ENCODE measurements around the gene CCDC169. TPM values are rescaled to one million over a fixed set of nuclear protein-coding genes. Genes with fewer than 3 reads are reported as not detected.

Gene CCDC169
- total and polyA plus RNA-seq, 2 experiments from 2014 or later: 1.9 to 7.7 TPM

DNA sequence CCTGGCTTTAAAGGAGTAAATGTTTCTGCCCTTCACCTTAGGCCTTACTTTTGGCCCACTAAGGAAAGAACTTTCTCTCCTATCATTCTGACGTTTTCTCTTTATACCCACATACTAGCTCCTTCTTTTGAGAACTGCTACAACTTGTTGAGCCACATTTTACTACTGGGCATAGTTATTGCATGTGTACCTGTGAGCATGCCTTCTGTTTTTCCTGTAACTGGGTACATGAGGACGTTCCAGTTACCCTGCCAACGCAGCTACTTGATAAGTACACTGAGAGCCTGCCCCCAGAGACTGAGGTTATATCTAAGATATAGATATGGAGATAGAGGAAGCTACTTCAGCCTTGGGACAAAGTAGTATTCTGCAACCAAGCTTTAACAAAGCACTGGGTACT is 3.5 kb downstream of the CCDC169 start:
- H3K79me2 ChIP-seq: peaks cover 6% of the 10 kb centered on the region
- TF ChIP-seq, protein P1, sequence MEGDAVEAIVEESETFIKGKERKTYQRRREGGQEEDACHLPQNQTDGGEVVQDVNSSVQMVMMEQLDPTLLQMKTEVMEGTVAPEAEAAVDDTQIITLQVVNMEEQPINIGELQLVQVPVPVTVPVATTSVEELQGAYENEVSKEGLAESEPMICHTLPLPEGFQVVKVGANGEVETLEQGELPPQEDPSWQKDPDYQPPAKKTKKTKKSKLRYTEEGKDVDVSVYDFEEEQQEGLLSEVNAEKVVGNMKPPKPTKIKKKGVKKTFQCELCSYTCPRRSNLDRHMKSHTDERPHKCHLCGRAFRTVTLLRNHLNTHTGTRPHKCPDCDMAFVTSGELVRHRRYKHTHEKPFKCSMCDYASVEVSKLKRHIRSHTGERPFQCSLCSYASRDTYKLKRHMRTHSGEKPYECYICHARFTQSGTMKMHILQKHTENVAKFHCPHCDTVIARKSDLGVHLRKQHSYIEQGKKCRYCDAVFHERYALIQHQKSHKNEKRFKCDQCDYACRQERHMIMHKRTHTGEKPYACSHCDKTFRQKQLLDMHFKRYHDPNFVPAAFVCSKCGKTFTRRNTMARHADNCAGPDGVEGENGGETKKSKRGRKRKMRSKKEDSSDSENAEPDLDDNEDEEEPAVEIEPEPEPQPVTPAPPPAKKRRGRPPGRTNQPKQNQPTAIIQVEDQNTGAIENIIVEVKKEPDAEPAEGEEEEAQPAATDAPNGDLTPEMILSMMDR (IDR thresholded peaks at IDR 0.05; ENCODE audit: poor library complexity): no peak
- TF ChIP-seq EZH2 (IDR thresholded peaks at IDR 0.05; ENCODE audit: borderline replicate concordance) (no peak), EZH2phosphoT487 (IDR thresholded peaks at IDR 0.05; ENCODE audit: low read depth, severe bottlenecking, unreplicated experiment) (no peak)
- no peak overlapping the region for H3K4me3 ChIP-seq
- no peak overlapping the region for H3K4me2 ChIP-seq
- H4K20me1 ChIP-seq (ENCODE audit: insufficient read depth, poor library complexity, severe bottlenecking): no peaks in the 10 kb centered on the region
- no peak overlapping the region for H3K27ac ChIP-seq
- no peaks in the 10 kb centered on the region for H3K9me3 ChIP-seq (ENCODE audit: low read depth)
- no peaks in the 10 kb centered on the region for H3K4me1 ChIP-seq (ENCODE audit: insufficient read depth)
- H3K27me3 ChIP-seq: no peaks in the 10 kb centered on the region
- no peak for DNase-seq (ENCODE audit: low spot score)
- 74% methylated on average over 3 of the region's 3 CpGs for WGBS (ENCODE audit: low lambda C conversion rate, missing lambda C conversion rate)
- no peaks in the 10 kb centered on the region for H3K36me3 ChIP-seq (replicated peaks; ENCODE audit: insufficient read depth, low read depth)
- no peaks in the 10 kb centered on the region for H3K9me2 ChIP-seq (replicated peaks; ENCODE audit: insufficient read depth)
- no peak overlapping the region for H2AFZ ChIP-seq

DNA sequence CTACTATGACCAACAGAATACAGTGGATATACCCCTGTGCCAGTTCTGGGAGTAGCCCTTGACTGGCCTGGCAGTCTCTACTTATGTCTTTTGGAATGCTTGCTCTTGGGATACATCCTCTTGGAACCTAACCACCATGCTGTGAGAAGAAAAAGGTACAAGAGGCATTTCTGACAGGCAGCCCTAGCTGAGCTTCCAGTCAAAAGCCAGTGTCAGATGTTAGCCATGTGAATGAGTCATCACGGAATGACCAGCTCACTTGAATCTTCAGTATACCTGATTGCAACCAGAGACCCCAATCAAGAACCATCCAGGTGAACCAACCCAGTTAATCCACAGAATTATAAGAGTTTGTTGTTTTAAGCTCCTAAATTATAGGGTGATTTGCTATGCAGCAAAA is 4.1 kb downstream of the CCDC169 start:
- Histone ChIP-seq H4K20me1 (ENCODE audit: insufficient read depth, poor library complexity, severe bottlenecking) (no peaks in the 10 kb centered on the region), H3K4me3 (no peak overlapping the region), H3K27ac (no peak overlapping the region), H3K4me1 (ENCODE audit: insufficient read depth) (no peaks in the 10 kb centered on the region), H3K36me3 (replicated peaks; ENCODE audit: insufficient read depth, low read depth) (no peaks in the 10 kb centered on the region), H3K9me3 (ENCODE audit: low read depth) (peaks cover under 1% of the 10 kb centered on the region), H3K27me3 (no peaks in the 10 kb centered on the region), H3K9me2 (replicated peaks; ENCODE audit: insufficient read depth) (no peaks in the 10 kb centered on the region), H2AFZ (no peak overlapping the region), H3K79me2 (peaks cover 6% of the 10 kb centered on the region), H3K4me2 (no peak overlapping the region)
- TF ChIP-seq EZH2phosphoT487 (IDR thresholded peaks at IDR 0.05; ENCODE audit: low read depth, severe bottlenecking, unreplicated experiment): no peak
- TF ChIP-seq EZH2 (IDR thresholded peaks at IDR 0.05; ENCODE audit: borderline replicate concordance): no peak
- TF ChIP-seq, protein P1 (IDR thresholded peaks at IDR 0.05; ENCODE audit: poor library complexity): no peak
- DNase-seq (ENCODE audit: low spot score): no peak
- WGBS (ENCODE audit: low lambda C conversion rate, missing lambda C conversion rate): 92% methylated on average over 1 of the region's 1 CpG

DNA sequence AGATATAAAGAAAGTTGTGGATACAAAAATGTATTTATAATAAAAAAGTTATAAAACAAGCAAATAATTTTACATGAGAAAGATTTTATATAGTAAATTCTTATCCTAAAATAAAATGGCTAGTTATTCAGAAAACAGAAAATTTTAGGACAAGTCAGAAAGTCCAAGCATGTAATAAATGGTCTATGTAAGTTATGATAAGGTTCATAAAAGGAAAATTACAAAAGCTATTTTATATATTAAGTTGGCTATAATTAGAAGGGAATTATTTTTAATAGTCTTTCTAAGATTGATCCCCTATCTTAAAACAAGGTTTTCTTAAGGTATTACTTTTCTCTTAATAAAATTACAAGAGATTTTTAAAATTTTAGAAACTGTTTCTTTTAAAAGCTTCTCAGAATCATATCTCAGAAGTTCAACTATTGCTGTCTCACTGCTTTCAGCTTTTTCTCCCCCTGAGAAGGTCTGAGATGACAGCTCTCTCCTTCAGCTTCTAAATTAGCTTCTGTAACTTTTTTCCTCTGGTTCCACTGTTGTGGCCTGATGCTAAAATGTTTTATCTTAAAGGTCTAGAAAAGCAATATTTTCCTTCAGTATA is 8.7 kb downstream of the CCDC169 start:
- Histone ChIP-seq H3K27ac (no peak overlapping the region), H3K9me3 (ENCODE audit: low read depth) (peaks cover 7% of the 10 kb centered on the region), H3K4me2 (no peak overlapping the region), H3K27me3 (no peaks in the 10 kb centered on the region), H3K4me1 (ENCODE audit: insufficient read depth) (no peaks in the 10 kb centered on the region), H3K79me2 (no peaks in the 10 kb centered on the region), H3K4me3 (no peak overlapping the region), H2AFZ (no peak overlapping the region), H3K36me3 (replicated peaks; ENCODE audit: insufficient read depth, low read depth) (no peaks in the 10 kb centered on the region), H4K20me1 (ENCODE audit: insufficient read depth, poor library complexity, severe bottlenecking) (no peaks in the 10 kb centered on the region), H3K9me2 (replicated peaks; ENCODE audit: insufficient read depth) (no peaks in the 10 kb centered on the region)
- DNase-seq (ENCODE audit: low spot score): no peak
- TF ChIP-seq, protein P1 (IDR thresholded peaks at IDR 0.05; ENCODE audit: poor library complexity): no peak
- TF ChIP-seq EZH2 (IDR thresholded peaks at IDR 0.05; ENCODE audit: borderline replicate concordance): no peak
- no peak for TF ChIP-seq EZH2phosphoT487 (IDR thresholded peaks at IDR 0.05; ENCODE audit: low read depth, severe bottlenecking, unreplicated experiment)

Data from hepatocyte (in vitro differentiated cells).